ENCODE measurements around the gene CNN2. TPM values are rescaled to one million over a fixed set of nuclear protein-coding genes. Genes with fewer than 3 reads are reported as not detected.

CNN2 gene
- total and polyA plus RNA-seq, 3 donors from 2014 or later: 19.1 to 36.4 (median 28.0) TPM

DNA sequence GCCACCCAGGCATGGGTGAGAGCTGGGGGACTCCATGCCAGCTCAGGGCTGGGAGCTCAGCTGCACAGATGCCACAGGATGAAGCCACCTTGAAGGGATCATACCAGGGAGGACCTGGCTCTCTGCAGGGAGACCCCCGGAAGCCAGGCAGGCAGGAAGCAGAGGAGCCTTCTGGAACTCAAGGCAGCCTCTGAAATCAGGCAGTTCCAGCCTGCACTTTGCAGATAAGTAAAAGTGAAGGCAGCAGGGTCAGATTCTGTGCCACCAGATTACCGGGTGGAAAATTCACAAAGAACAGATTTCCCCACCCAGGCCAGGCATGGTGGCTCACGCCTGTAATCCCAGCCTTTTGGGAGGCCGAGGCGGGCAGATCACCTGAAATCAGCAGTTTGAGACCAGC is 8.0 kb upstream of the CNN2 start:
- Histone ChIP-seq H3K27me3 (no peaks in the 10 kb centered on the region), H3K4me1 (peaks cover 59% of the 10 kb centered on the region), H3K36me3 (ENCODE audit: low read depth, missing control alignments) (no peaks in the 10 kb centered on the region), H3K4me3 (no peak overlapping the region), H3K27ac (no peak overlapping the region), H3K9me3 (no peaks in the 10 kb centered on the region)
- WGBS, 2 donors: 48 to 62% methylated on average over 5 of the region's 5 CpGs
- no peak for TF ChIP-seq POLR2A (IDR thresholded peaks at IDR 0.05)
- TF ChIP-seq, protein P1, sequence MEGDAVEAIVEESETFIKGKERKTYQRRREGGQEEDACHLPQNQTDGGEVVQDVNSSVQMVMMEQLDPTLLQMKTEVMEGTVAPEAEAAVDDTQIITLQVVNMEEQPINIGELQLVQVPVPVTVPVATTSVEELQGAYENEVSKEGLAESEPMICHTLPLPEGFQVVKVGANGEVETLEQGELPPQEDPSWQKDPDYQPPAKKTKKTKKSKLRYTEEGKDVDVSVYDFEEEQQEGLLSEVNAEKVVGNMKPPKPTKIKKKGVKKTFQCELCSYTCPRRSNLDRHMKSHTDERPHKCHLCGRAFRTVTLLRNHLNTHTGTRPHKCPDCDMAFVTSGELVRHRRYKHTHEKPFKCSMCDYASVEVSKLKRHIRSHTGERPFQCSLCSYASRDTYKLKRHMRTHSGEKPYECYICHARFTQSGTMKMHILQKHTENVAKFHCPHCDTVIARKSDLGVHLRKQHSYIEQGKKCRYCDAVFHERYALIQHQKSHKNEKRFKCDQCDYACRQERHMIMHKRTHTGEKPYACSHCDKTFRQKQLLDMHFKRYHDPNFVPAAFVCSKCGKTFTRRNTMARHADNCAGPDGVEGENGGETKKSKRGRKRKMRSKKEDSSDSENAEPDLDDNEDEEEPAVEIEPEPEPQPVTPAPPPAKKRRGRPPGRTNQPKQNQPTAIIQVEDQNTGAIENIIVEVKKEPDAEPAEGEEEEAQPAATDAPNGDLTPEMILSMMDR (IDR thresholded peaks at IDR 0.05): no peak
- intact Hi-C loops (cut with DNase I; ENCODE audit: low total_unique reads): no loop called here
- DNase-seq: no peak

DNA sequence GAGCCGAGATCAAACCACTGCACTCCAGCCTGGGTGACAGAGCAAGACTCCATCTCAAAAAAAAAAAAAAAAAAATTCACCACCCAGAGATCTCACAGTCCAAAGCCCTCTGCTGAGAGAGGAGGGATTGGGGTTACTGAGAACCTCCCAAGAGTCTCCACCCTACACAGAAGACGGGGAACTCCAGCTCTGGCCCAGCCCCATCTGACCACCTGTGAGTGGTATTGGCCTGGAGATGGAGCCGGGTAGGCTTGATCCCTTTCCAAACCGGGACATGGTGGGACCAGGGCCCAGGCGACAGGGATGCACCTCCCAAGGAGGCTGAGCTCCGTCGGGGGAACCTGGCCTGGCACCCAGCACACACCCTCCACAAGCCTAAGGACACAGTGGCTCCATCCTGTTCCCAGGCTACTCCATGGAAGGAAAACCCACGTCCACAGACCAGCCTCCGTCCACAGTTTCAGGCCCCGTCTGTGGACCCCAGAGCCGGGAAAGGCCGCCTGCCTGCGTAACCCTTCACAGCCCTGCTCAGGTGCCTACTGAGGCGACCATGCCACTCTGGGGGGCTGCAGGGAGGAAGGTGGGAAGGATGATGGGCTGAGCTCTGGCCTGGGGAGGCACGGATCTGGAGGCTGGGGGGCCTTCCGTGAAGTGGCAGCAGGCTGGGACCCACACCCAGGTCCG is 7.3 kb upstream of the CNN2 start:
- 32 to 46% methylated on average over 2 to 17 of the region's 17 CpGs for WGBS, 2 donors

DNA sequence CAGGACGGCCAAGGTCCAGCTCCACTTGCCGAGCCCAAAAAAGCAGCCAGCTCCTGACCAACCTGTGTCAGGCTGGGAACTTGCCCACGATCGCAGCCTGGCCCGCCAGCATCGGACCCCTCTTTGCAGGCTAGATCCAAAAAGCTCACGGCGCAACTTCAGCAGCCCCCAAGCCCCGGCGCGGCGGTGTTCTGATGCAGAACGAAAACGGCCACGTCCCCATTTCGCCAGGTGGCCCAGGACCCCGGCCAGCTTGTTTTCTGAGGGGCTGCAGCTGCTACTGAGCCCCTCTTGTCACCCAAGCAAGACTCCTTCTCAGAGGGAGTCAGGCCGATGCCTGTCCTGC is 6.8 kb upstream of the CNN2 start:
- intact Hi-C loops (cut with DNase I; ENCODE audit: low total_unique reads): no loop called here
- Histone ChIP-seq H3K27ac (peak overlapping the region in 1 of 2 donors; percentile 97), H3K4me1 (peaks cover 59% of the 10 kb centered on the region)

More for the DNA sequence above, 7.3 kb upstream of the CNN2 start:
- TF ChIP-seq POLR2A (IDR thresholded peaks at IDR 0.05): no peak
- TF ChIP-seq, protein P1 (IDR thresholded peaks at IDR 0.05): no peak
- intact Hi-C loops (cut with DNase I; ENCODE audit: low total_unique reads): no loop called here
- H3K9me3 ChIP-seq: no peaks in the 10 kb centered on the region
- H3K4me3 ChIP-seq: peak overlapping the region in 1 of 2 donors; percentile 90
- no peaks in the 10 kb centered on the region for H3K27me3 ChIP-seq
- no peak for DNase-seq
- peaks cover 59% of the 10 kb centered on the region for H3K4me1 ChIP-seq
- no peaks in the 10 kb centered on the region for H3K36me3 ChIP-seq (ENCODE audit: low read depth, missing control alignments)
- H3K27ac ChIP-seq: no peak overlapping the region

DNA sequence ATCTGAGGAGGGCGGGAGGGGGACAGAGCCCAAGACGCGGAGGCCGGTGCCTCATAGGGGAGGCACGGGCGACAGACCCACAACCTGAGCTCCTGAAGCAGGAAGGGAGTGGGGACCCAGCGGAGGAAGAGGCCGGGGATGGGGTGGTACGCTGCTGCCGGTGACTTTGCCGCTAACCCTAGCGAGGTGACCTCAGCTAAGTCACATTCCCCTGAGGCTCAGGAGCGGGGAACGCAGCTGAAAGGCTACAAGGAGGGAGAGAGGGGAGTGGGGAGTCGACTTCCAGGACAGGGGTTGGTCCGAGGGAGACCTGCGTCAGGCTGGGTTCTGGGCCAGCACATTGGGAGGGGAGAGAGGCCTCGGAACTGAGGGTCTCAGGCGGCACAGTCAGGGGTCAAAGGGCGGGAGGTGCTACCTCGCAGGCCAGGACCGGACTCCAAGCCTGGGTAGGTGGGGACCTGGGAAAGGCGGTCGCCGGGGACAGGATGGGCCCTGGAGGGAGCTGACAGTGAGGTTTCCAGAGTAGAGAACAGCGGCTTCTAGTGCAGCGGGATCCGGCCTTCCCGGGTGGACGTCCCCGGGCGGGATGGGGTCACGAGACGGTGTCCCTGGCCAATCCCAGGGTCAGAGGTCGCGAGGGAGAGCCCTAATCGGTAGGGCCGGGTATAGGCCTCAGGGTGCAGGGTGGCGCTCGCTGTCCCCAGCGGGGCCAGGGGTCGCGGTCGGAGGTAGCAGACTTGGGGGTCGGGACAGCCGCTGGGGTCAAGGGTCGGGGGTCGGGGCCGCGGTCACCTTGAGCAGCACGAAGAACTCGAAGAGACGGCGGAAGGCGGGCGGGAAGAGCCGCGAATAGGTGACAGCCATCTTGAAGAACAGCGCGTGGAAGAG is 6.2 kb upstream of the CNN2 start:
- TF ChIP-seq POLR2A (IDR thresholded peaks at IDR 0.05): no peak
- TF ChIP-seq, protein P1 (IDR thresholded peaks at IDR 0.05): no peak
- DNase-seq: peak; percentile 54
- H3K9me3 ChIP-seq: no peaks in the 10 kb centered on the region
- peak overlapping the region; percentile 91 to 97 for H3K27ac ChIP-seq
- H3K4me3 ChIP-seq: peak overlapping the region; percentile 86 to 90
- peaks cover 57% of the 10 kb centered on the region for H3K4me1 ChIP-seq
- intact Hi-C loops (cut with DNase I; ENCODE audit: low total_unique reads): no loop called here
- WGBS, 2 donors: 2% methylated on average over 37 to 60 of the region's 60 CpGs
- no peaks in the 10 kb centered on the region for H3K27me3 ChIP-seq
- no peaks in the 10 kb centered on the region for H3K36me3 ChIP-seq (ENCODE audit: low read depth, missing control alignments)

More for the DNA sequence above, 6.8 kb upstream of the CNN2 start:
- H3K36me3 ChIP-seq (ENCODE audit: low read depth, missing control alignments): no peaks in the 10 kb centered on the region
- no peaks in the 10 kb centered on the region for H3K9me3 ChIP-seq
- 30 to 51% methylated on average over 4 to 18 of the region's 18 CpGs for WGBS, 2 donors
- no peaks in the 10 kb centered on the region for H3K27me3 ChIP-seq
- no peak for DNase-seq
- peak overlapping the region; percentile 86 to 90 for H3K4me3 ChIP-seq
- no peak for TF ChIP-seq POLR2A (IDR thresholded peaks at IDR 0.05)
- TF ChIP-seq, protein P1 (IDR thresholded peaks at IDR 0.05): no peak
